Neural cell (in vitro differentiated cells): Measurements from ENCODE around the gene EIF4B. TPM values are rescaled to one million over a fixed set of nuclear protein-coding genes. Genes with fewer than 3 reads are reported as not detected.

Source experiments
- H2AFZ ChIP-seq: fragments of 200-600, 300-800 bp; sonication (generic), shearing (Covaris generic); 2 replicates; pipeline ENCODE4 v1.6.0; 2014; ENCODE audit warnings: low read depth, mild to moderate bottlenecking, antibody characterized with exemption, low read length, moderate library complexity
- H3F3A ChIP-seq: fragments of 200-600 bp; shearing (Covaris generic); 2 replicates; pipeline ENCODE4 v1.6.1; 2016; ENCODE audit warnings: mild to moderate bottlenecking, moderate library complexity, mixed read lengths, antibody characterized with exemption, low read length; ENCODE audit not compliant: insufficient read depth, poor library complexity, severe bottlenecking
- H3K27ac ChIP-seq: fragments of 200-600, 300-800 bp; sonication (generic), shearing (Covaris generic); 2 replicates; pipeline ENCODE4 v1.5.1; 2014; ENCODE audit warnings: mild to moderate bottlenecking, low read length, moderate library complexity
- H3K27me3 ChIP-seq: fragments of 300-800, 200-600 bp; sonication (generic), shearing (Covaris generic); 2 replicates; pipeline ENCODE4 v1.6.0; 2014; ENCODE audit warnings: mild to moderate bottlenecking, low read depth, low read length, moderate library complexity; ENCODE audit not compliant: insufficient read depth
- H3K36me3 ChIP-seq: fragments of 300-800, 200-600 bp; sonication (generic), shearing (Covaris generic); 2 replicates; pipeline ENCODE4 v1.5.1; 2014; ENCODE audit warnings: mild to moderate bottlenecking, antibody characterized with exemption, low read length, moderate library complexity; ENCODE audit not compliant: insufficient read depth
- H3K4me2 ChIP-seq: fragments of 300-800, 200-600 bp; sonication (generic), shearing (Covaris generic); 2 replicates; pipeline ENCODE4 v1.6.0; 2014; ENCODE audit warnings: mild to moderate bottlenecking, low read length
- H3K4me3 ChIP-seq: fragments of 300-800, 200-600 bp; sonication (generic), shearing (Covaris generic); 2 replicates; pipeline ENCODE4 v1.5.1; 2014; ENCODE audit warnings: mild to moderate bottlenecking, low read length, moderate library complexity
- H3K79me2 ChIP-seq: fragments of 200-600 bp; shearing (Covaris generic); replicated peaks from 2 replicates; pipeline ENCODE4 v1.6.0; 2014; ENCODE audit warnings: mild to moderate bottlenecking, low read length, moderate library complexity; ENCODE audit not compliant: insufficient read depth
- H3K9ac ChIP-seq: fragments of 300-800, 200-600 bp; sonication (generic), shearing (Covaris generic); 2 replicates; pipeline ENCODE4 v1.6.1; 2016; ENCODE audit warnings: mild to moderate bottlenecking, low read length, mixed read lengths
- H3K9me2 ChIP-seq: fragments of 200-600 bp; shearing (Covaris generic); 2 replicates; pipeline ENCODE4 v1.6.1; 2016; ENCODE audit warnings: mild to moderate bottlenecking, low read length, mixed read lengths; ENCODE audit not compliant: insufficient read depth
- H3K9me3 ChIP-seq: fragments of 200-600, 300-800 bp; sonication (generic), shearing (Covaris generic); 2 replicates; pipeline ENCODE4 v1.6.1; 2016; ENCODE audit warnings: mild to moderate bottlenecking, mixed run types, low read length, moderate library complexity, mixed read lengths
- H4K20me1 ChIP-seq: fragments of 200-600 bp; shearing (Covaris generic); 2 replicates; pipeline ENCODE4 v1.6.1; 2016; ENCODE audit warnings: mild to moderate bottlenecking, mixed run types; ENCODE audit not compliant: insufficient read depth
- EP300 ChIP-seq: fragments of 450-650 bp; conservative IDR thresholded peaks from 2 replicates; pipeline ENCODE4 v1.6.1; 2014; ENCODE audit warnings: antibody characterized with exemption, mild to moderate bottlenecking, moderate library complexity; ENCODE audit not compliant: poor library complexity, severe bottlenecking
- EZH2 ChIP-seq: fragments of 200-600, 300-800 bp; shearing (Covaris generic), sonication (generic); IDR thresholded peaks from 2 replicates; pipeline ENCODE4 v1.6.1; 2014; ENCODE audit warnings: antibody characterized with exemption, low read length, borderline replicate concordance, mild to moderate bottlenecking; ENCODE audit not compliant: insufficient read depth, poor library complexity, severe bottlenecking
- MXI1 ChIP-seq: fragments of 450-650 bp; conservative IDR thresholded peaks from 2 replicates; pipeline ENCODE4 v1.6.1; 2014; ENCODE audit warnings: antibody characterized with exemption, mild to moderate bottlenecking; ENCODE audit not compliant: poor library complexity, severe bottlenecking
- POLR2AphosphoS5 ChIP-seq: IDR thresholded peaks from 2 replicates; pipeline ENCODE4 v1.6.1; 2012
- RAD21 ChIP-seq: fragments of 450-650 bp; conservative IDR thresholded peaks from 2 replicates; pipeline ENCODE4 v1.6.1; 2014; ENCODE audit warnings: antibody characterized with exemption, mild to moderate bottlenecking, moderate library complexity
- REST ChIP-seq: IDR thresholded peaks from 2 replicates; pipeline ENCODE4 v1.6.1; 2012; ENCODE audit warnings: borderline replicate concordance
- SMC3 ChIP-seq: fragments of 450-650 bp; conservative IDR thresholded peaks from 2 replicates; pipeline ENCODE4 v1.6.1; 2014; ENCODE audit warnings: antibody characterized with exemption, mild to moderate bottlenecking, moderate library complexity; ENCODE audit not compliant: poor library complexity
- TAF1 ChIP-seq: IDR thresholded peaks from 2 replicates; pipeline ENCODE4 v1.6.1; 2012; ENCODE audit warnings: low read depth
- polyA minus RNA-seq: library from RNA; depleted of rRNA, polyadenylated mRNA; stranded (reverse); fragments of >200 nt; gene quantifications from 2 replicates; pipeline ENCODE4 v1.2.3, GENCODE V29; 2014
- polyA plus RNA-seq: library from polyadenylated mRNA; depleted of rRNA; stranded (reverse); fragments of >200 nt; gene quantifications from 2 replicates; pipeline ENCODE4 v1.2.3, GENCODE V29; 2014
- TF ChIP-seq, protein P1 (sequence below): fragments of 450-650 bp; IDR thresholded peaks from 2 replicates; pipeline ENCODE4 v1.5.1; 2014; ENCODE audit warnings: antibody characterized with exemption, mild to moderate bottlenecking, moderate library complexity; ENCODE audit not compliant: poor library complexity, severe bottlenecking

EIF4B gene
- polyA plus RNA-seq: 329 and 333 TPM in 2 replicates
- polyA minus RNA-seq: 636 and 641 TPM in 2 replicates

DNA sequence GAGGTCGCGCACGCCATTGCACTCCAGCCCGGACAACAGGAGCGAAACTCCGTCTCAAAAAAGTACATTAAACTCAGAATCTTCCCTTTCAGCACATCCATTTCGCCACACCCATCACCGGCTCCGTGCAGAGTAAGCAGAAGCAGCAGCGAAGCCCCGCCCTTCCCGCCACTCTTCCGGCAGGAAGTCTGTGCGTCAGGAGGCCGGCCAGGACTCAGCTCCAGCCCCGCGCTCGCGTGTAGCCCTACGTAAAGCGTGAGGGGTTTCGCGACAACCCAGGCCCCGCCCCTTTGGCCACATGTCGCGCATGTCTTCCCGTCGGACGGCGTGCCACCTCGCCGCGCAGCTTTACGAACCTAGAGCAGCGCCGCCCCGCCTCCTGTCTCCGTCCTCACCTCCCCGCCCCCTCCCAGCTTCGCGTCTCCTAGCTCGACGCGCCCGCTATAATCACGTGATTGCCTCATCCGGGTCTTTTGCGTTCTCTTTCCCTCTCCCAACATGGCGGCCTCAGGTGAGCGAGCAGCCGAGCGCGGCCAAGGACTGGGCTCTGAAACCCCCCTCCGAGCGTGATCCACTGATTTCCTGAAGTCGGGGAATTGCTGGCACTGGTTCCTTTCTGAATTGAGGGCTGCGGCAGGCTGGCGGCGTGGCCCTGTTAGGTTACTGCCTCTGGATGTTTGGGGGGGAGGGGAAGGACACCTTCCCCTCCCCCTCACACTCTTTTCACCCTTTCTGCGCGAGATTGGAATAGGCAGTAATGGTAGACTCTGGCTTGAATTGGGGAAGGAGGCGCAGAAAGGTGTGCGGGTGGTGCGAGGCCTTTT is at the start of gene EIF4B:
Gene EIF4B, plus strand, starts transcription at position 471 of the 824 bp plus-strand sequence. Its CDS starts 28 bp downstream, at position 499.
- Histone ChIP-seq H3K9me3 (no peaks in the 10 kb centered on the region), H3K27ac (peak within 1 kb of the TSS; percentile 99), H4K20me1 (peaks cover 13% of the 10 kb centered on the region), H3K9me2 (no peaks in the 10 kb centered on the region), H3K4me2 (peak within 1 kb of the TSS; percentile 81), H3K9ac (peak within 1 kb of the TSS; percentile 99), H3K79me2 (peaks cover 43% of the 10 kb centered on the region), H3K4me3 (peak within 1 kb of the TSS; percentile 85), H3F3A (peaks cover 9% of the 10 kb centered on the region), H3K27me3 (no peaks in the 10 kb centered on the region), H3K36me3 (no peaks in the 10 kb centered on the region), H2AFZ (peak within 1 kb of the TSS; percentile 87)
- TF ChIP-seq EZH2 (no peak), MXI1 (peak; percentile 84), SMC3 (no peak), EP300 (peak; percentile 69), TAF1 (peak; percentile 96), POLR2AphosphoS5 (peak; percentile 89), RAD21 (no peak), REST (peak; percentile 95)
- TF ChIP-seq, protein P1, sequence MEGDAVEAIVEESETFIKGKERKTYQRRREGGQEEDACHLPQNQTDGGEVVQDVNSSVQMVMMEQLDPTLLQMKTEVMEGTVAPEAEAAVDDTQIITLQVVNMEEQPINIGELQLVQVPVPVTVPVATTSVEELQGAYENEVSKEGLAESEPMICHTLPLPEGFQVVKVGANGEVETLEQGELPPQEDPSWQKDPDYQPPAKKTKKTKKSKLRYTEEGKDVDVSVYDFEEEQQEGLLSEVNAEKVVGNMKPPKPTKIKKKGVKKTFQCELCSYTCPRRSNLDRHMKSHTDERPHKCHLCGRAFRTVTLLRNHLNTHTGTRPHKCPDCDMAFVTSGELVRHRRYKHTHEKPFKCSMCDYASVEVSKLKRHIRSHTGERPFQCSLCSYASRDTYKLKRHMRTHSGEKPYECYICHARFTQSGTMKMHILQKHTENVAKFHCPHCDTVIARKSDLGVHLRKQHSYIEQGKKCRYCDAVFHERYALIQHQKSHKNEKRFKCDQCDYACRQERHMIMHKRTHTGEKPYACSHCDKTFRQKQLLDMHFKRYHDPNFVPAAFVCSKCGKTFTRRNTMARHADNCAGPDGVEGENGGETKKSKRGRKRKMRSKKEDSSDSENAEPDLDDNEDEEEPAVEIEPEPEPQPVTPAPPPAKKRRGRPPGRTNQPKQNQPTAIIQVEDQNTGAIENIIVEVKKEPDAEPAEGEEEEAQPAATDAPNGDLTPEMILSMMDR: no peak

GRCh38 chr12:52956987-52957386 is 49.3 kb upstream of the EIF4B start:
- no peaks in the 10 kb centered on the region for H3K27me3 ChIP-seq
- TF ChIP-seq EZH2 (no peak), RAD21 (no peak), MXI1 (no peak), EP300 (no peak), SMC3 (no peak), TAF1 (no peak), POLR2AphosphoS5 (no peak), REST (no peak)
- TF ChIP-seq, protein P1: no peak
- H3K27ac ChIP-seq: no peak overlapping the region
- no peaks in the 10 kb centered on the region for H3F3A ChIP-seq
- no peaks in the 10 kb centered on the region for H3K9me3 ChIP-seq
- no peaks in the 10 kb centered on the region for H4K20me1 ChIP-seq
- no peak overlapping the region for H3K9ac ChIP-seq
- H3K79me2 ChIP-seq: no peaks in the 10 kb centered on the region
- H2AFZ ChIP-seq: no peak overlapping the region
- H3K4me3 ChIP-seq: no peak overlapping the region
- no peaks in the 10 kb centered on the region for H3K36me3 ChIP-seq
- no peaks in the 10 kb centered on the region for H3K9me2 ChIP-seq
- no peak overlapping the region for H3K4me2 ChIP-seq
